Esophagus squamous epithelium (tissue), 4 donors: ENCODE results near the gene ZNF439.

Source experiments
- CTCF ChIP-seq, 6 experiments: fragments of 450-650 bp in 4 of 6; fragments of 200-600 bp in 2 of 6; sonication (generic) in 2 of 6; IDR thresholded peaks; one replicate each; pipeline ENCODE4 v1.5.1; 2016 to 2019; ENCODE audit warnings: antibody characterized with exemption in 6 of 6, mild to moderate bottlenecking in 4 of 6, moderate library complexity in 4 of 6
- POLR2A ChIP-seq, 4 donors: fragments of 450-650 bp; IDR thresholded peaks; one replicate each; pipeline ENCODE4 v1.6.1; 2017; ENCODE audit warnings: antibody characterized with exemption in 4 of 4, mild to moderate bottlenecking in 4 of 4, moderate library complexity in 3 of 4

DNA sequence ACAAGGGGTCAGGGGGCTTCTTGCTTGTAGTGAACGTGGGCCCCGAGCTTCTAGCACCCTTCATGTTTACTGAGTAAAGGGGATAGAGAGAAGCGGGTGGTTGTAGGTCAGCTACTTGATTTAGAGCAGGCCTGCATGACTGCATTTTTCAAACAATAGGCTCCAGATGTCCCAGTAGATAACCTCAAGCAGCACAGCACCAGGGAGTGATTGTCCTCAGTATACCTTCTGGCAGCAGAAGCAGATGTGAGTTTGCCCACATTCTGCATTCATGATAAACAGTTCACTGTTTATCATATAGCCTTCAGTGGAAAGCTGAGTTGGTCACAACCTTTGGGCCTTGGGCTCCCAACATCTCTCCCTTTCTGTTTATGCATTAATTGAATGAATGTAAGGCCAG is 4.8 kb downstream of the ZNF439 start:
- no peak for TF ChIP-seq CTCF (IDR thresholded peaks at IDR 0.05)
- TF ChIP-seq POLR2A (IDR thresholded peaks at IDR 0.05): no peak
